Duodenal mucosa (tissue), 2 donors: ENCODE data around the gene TBRG4.

Experiments used
- H3K27ac ChIP-seq: one replicate; pipeline ENCODE4 v1.7.0; 2013; ENCODE audit warnings: low read depth, low read length
- H3K27me3 ChIP-seq, 2 donors: one replicate each; pipeline ENCODE4 v1.7.0; 2013; ENCODE audit warnings: low read length in 2 of 2, control low read depth in 1 of 2; ENCODE audit not compliant: insufficient read depth in 2 of 2, control insufficient read depth in 1 of 2
- H3K36me3 ChIP-seq, 2 donors: one replicate each; pipeline ENCODE4 v1.7.0; 2013; ENCODE audit warnings: low read length in 2 of 2, control low read depth in 1 of 2; ENCODE audit not compliant: insufficient read depth in 2 of 2, control insufficient read depth in 1 of 2
- H3K4me1 ChIP-seq, 2 donors: one replicate each; pipeline ENCODE4 v1.7.0; 2013; ENCODE audit warnings: low read length in 2 of 2, control low read depth in 1 of 2; ENCODE audit not compliant: insufficient read depth in 2 of 2, control insufficient read depth in 1 of 2
- H3K4me3 ChIP-seq, 2 donors: one replicate each; pipeline ENCODE4 v1.7.0; 2013; ENCODE audit warnings: low read length in 2 of 2, low read depth in 1 of 2
- H3K9ac ChIP-seq, 2 donors: one replicate each; pipeline ENCODE4 v1.7.0; 2013; ENCODE audit warnings: low read length in 2 of 2, low read depth in 1 of 2
- H3K9me3 ChIP-seq, 2 donors: one replicate each; pipeline ENCODE4 v1.7.0; 2013; ENCODE audit warnings: low read length in 2 of 2, control low read depth in 1 of 2; ENCODE audit not compliant: control insufficient read depth in 1 of 2

The TBRG4 gene

GRCh38 chr7:45145881-45146280 is 34.4 kb upstream of the TBRG4 start:
- no peaks in the 10 kb centered on the region for H3K9me3 ChIP-seq
- peaks cover 0 to 2% of the 10 kb centered on the region in 2 donors for H3K27me3 ChIP-seq
- H3K9ac ChIP-seq: no peak overlapping the region
- peaks cover 0 to 2% of the 10 kb centered on the region in 2 donors for H3K4me1 ChIP-seq
- H3K36me3 ChIP-seq: no peaks in the 10 kb centered on the region
- no peak overlapping the region for H3K27ac ChIP-seq
- no peak overlapping the region for H3K4me3 ChIP-seq

- Histone ChIP-seq H3K27me3 (no peaks in the 10 kb centered on the region), H3K27ac (no peak overlapping the region), H3K9ac (no peak overlapping the region), H3K4me3 (no peak overlapping the region), H3K4me1 (peaks cover 0 to 7% of the 10 kb centered on the region in 2 donors), H3K9me3 (no peaks in the 10 kb centered on the region), H3K36me3 (no peaks in the 10 kb centered on the region)
These were observed 32.1 kb upstream of the TBRG4 start for GRCh38 chr7:45143616-45144015.

GRCh38 chr7:45140827-45141226 is 29.3 kb upstream of the TBRG4 start:
- H3K4me1 ChIP-seq: peaks cover 14 to 17% of the 10 kb centered on the region in 2 donors
- no peak overlapping the region for H3K4me3 ChIP-seq
- H3K27ac ChIP-seq: no peak overlapping the region
- H3K9me3 ChIP-seq: no peaks in the 10 kb centered on the region
- no peak overlapping the region for H3K9ac ChIP-seq
- no peaks in the 10 kb centered on the region for H3K27me3 ChIP-seq
- H3K36me3 ChIP-seq: no peaks in the 10 kb centered on the region

- peaks cover 14 to 17% of the 10 kb centered on the region in 2 donors for H3K4me1 ChIP-seq
- H3K36me3 ChIP-seq: no peaks in the 10 kb centered on the region
- no peak overlapping the region for H3K4me3 ChIP-seq
- no peak overlapping the region for H3K27ac ChIP-seq
- no peaks in the 10 kb centered on the region for H3K27me3 ChIP-seq
- no peaks in the 10 kb centered on the region for H3K9me3 ChIP-seq
- H3K9ac ChIP-seq: no peak overlapping the region
These were observed 27.2 kb upstream of the TBRG4 start for GRCh38 chr7:45138433-45139267.

GRCh38 chr7:45136106-45137060 is 24.9 kb upstream of the TBRG4 start:
- Histone ChIP-seq H3K9ac (peak overlapping the region; percentile 30 to 44), H3K27ac (peak overlapping the region; percentile 30), H3K36me3 (no peaks in the 10 kb centered on the region)

GRCh38 chr7:45133877-45134276 is 22.4 kb upstream of the TBRG4 start:
- Histone ChIP-seq H3K36me3 (no peaks in the 10 kb centered on the region), H3K9ac (no peak overlapping the region), H3K9me3 (no peaks in the 10 kb centered on the region), H3K4me1 (peaks cover 14 to 15% of the 10 kb centered on the region in 2 donors), H3K4me3 (no peak overlapping the region), H3K27me3 (no peaks in the 10 kb centered on the region), H3K27ac (no peak overlapping the region)

More at GRCh38 chr7:45136106-45137060, 24.9 kb upstream of the TBRG4 start:
- peak overlapping the region; percentile 21 to 23 for H3K4me3 ChIP-seq
- H3K27me3 ChIP-seq: no peaks in the 10 kb centered on the region
- H3K9me3 ChIP-seq: no peaks in the 10 kb centered on the region
- peaks cover 14 to 17% of the 10 kb centered on the region in 2 donors for H3K4me1 ChIP-seq

- H3K9me3 ChIP-seq: no peaks in the 10 kb centered on the region
- H3K36me3 ChIP-seq: no peaks in the 10 kb centered on the region
- H3K27ac ChIP-seq: no peak overlapping the region
- peaks cover 11 to 14% of the 10 kb centered on the region in 2 donors for H3K4me1 ChIP-seq
- H3K27me3 ChIP-seq: no peaks in the 10 kb centered on the region
- no peak overlapping the region for H3K9ac ChIP-seq
- no peak overlapping the region for H3K4me3 ChIP-seq
These were observed 21.9 kb upstream of the TBRG4 start for GRCh38 chr7:45133352-45133751.

GRCh38 chr7:45132708-45133320 is 21.3 kb upstream of the TBRG4 start:
- Histone ChIP-seq H3K36me3 (no peaks in the 10 kb centered on the region), H3K27ac (no peak overlapping the region), H3K9ac (no peak overlapping the region), H3K4me3 (no peak overlapping the region), H3K4me1 (peaks cover 11 to 13% of the 10 kb centered on the region in 2 donors), H3K27me3 (no peaks in the 10 kb centered on the region), H3K9me3 (no peaks in the 10 kb centered on the region)

- no peaks in the 10 kb centered on the region for H3K36me3 ChIP-seq
- no peak overlapping the region for H3K27ac ChIP-seq
- H3K27me3 ChIP-seq: no peaks in the 10 kb centered on the region
- H3K4me3 ChIP-seq: no peak overlapping the region
- H3K4me1 ChIP-seq: peaks cover 7 to 8% of the 10 kb centered on the region in 2 donors
- H3K9me3 ChIP-seq: no peaks in the 10 kb centered on the region
- no peak overlapping the region for H3K9ac ChIP-seq
These were observed 20.4 kb upstream of the TBRG4 start for GRCh38 chr7:45131891-45132290.
